GM12878 (cell line): Measurements from ENCODE around the gene MAD1L1. TPM values are rescaled to one million over a fixed set of nuclear protein-coding genes. Genes with fewer than 3 reads are reported as not detected.

Experiments
- ATAC-seq: fragments of 200-7000 bp; cut with Tn5 transposase; 3 replicates; pipeline ENCODE4 v1.9.1; 2020; ENCODE audit warnings: mild to moderate bottlenecking, moderate library complexity
- BruUV-seq: library from RNA; stranded (reverse); fragments of 400-500 nt; replicated peaks from 2 replicates; lab custom pipeline; 2021; lab: Mats Ljungman, UMichigan
- CTCF ChIA-PET: fragments of 300-600 bp; sonication (Branson Sonifier 250); formaldehyde crosslinking; extraction: SDS; loops from one replicate; lab custom pipeline; 2021; ENCODE audit warnings: inconsistent platforms; lab: Yijun Ruan, JAX
- POLR2A ChIA-PET: fragments of 350-600 bp; formaldehyde crosslinking; extraction: SDS; loops from one replicate; lab custom pipeline; 2021; ENCODE audit warnings: inconsistent platforms; lab: Charles Lee
- RAD21 ChIA-PET: fragments of 300-600 bp; sonication (Branson Sonifier 250); formaldehyde crosslinking; loops from one replicate; lab custom pipeline; 2023; ENCODE audit warnings: antibody characterized with exemption; ENCODE audit not compliant: unreplicated experiment; lab: Charles Lee
- SMC1A ChIA-PET: fragments of 300-600 bp; sonication (Branson Sonifier 250); formaldehyde crosslinking; loops from one replicate; lab custom pipeline; 2023; ENCODE audit not compliant: unreplicated experiment, uncharacterized antibody; lab: Charles Lee
- DNase-seq: peaks from one replicate; pipeline ENCODE4 v3.0.0-alpha.2; 2011; ENCODE audit warnings: low read depth, low spot score
- FAIRE-seq: peaks from 3 replicates; lab custom pipeline; 2011; peaks lifted over from hg19 to GRCh38; lab: Jason Lieb, UNC
- H2AFZ ChIP-seq: 2 replicates; pipeline ENCODE4 v1.6.0; 2011; ENCODE audit warnings: low read depth, low read length, control low read depth; ENCODE audit not compliant: control insufficient read depth
- H3K27ac ChIP-seq: 2 replicates; pipeline ENCODE4 v1.5.1; 2011; ENCODE audit warnings: control low read depth; ENCODE audit not compliant: control insufficient read depth, insufficient read depth
- H3K27me3 ChIP-seq, 2 experiments: replicated peaks in 1 of 2; 2 replicates each; pipeline versions ENCODE4 v1.6.0 to v1.6.1; 2011; ENCODE audit warnings: low read length in 1 of 2; ENCODE audit not compliant: control insufficient read depth in 2 of 2, insufficient read depth in 2 of 2
- H3K36me3 ChIP-seq, 2 experiments: 2 replicates each; pipeline ENCODE4 v1.5.1; 2011; ENCODE audit warnings: low read length in 1 of 2; ENCODE audit not compliant: control insufficient read depth in 2 of 2, insufficient read depth in 2 of 2
- H3K4me1 ChIP-seq: 2 replicates; pipeline ENCODE4 v1.6.1; 2011; ENCODE audit warnings: mild to moderate bottlenecking, low read length, moderate library complexity, mixed read lengths; ENCODE audit not compliant: control insufficient read depth, insufficient read depth
- H3K4me2 ChIP-seq: 2 replicates; pipeline ENCODE4 v1.6.0; 2011; ENCODE audit warnings: control low read depth; ENCODE audit not compliant: control insufficient read depth, insufficient read depth
- H3K4me3 ChIP-seq: fragments of 200-600 bp; sonication (generic); 2 replicates; pipeline ENCODE4 v1.5.1; 2016
- H3K79me2 ChIP-seq: 2 replicates; pipeline ENCODE4 v1.6.0; 2011; ENCODE audit warnings: low read length; ENCODE audit not compliant: control insufficient read depth, insufficient read depth
- H3K9ac ChIP-seq: 2 replicates; pipeline ENCODE4 v1.8.0; 2011; ENCODE audit warnings: low read length, control low read depth, mixed read lengths; ENCODE audit not compliant: control insufficient read depth, insufficient read depth
- H3K9me3 ChIP-seq: replicated peaks from 3 replicates; pipeline ENCODE4 v1.5.1; 2011; ENCODE audit warnings: mild to moderate bottlenecking, low read length; ENCODE audit not compliant: control insufficient read depth, insufficient read depth
- H4K20me1 ChIP-seq: 2 replicates; pipeline ENCODE4 v1.6.0; 2011; ENCODE audit not compliant: control insufficient read depth, insufficient read depth
- BACH1 ChIP-seq: fragments of 450-650 bp; IDR thresholded peaks from 2 replicates; pipeline ENCODE4 v1.6.1; 2017; ENCODE audit warnings: mild to moderate bottlenecking, borderline replicate concordance
- CREB1 ChIP-seq: IDR thresholded peaks from 2 replicates; pipeline ENCODE4 v1.6.1; 2012; ENCODE audit warnings: low read depth, mild to moderate bottlenecking, inconsistent platforms
- MXI1 ChIP-seq: fragments of 150-350 bp; IDR thresholded peaks from 2 replicates; pipeline ENCODE4 v1.6.1; 2011; ENCODE audit warnings: low read depth, mild to moderate bottlenecking, inconsistent platforms, low read length, improper control_type of control experiment
- WGBS: methylation state at CpG from one replicate; pipeline ENCODE4 v1.1.6; 2016; ENCODE audit warnings: low lambda C conversion rate; ENCODE audit not compliant: insufficient replicate concordance, insufficient coverage; ENCODE audit errors: missing lambda C conversion rate; 5-methylcytosine and 5-hydroxymethylcytosine counted together
- in situ Hi-C: fragments of 300-500 bp; cut with MboI; formaldehyde crosslinking; loops from 9 replicates; pipeline ENCODE4 v1.14.3; 2018; ENCODE audit warnings: mixed read lengths
- intact Hi-C: fragments of 100-400 bp; cut with micrococcal nuclease; formaldehyde crosslinking; loops from one replicate; pipeline ENCODE4 v1.14.2; 2022; ENCODE audit not compliant: unreplicated experiment
- polyA plus RNA-seq, 11 experiments: library from polyadenylated mRNA; depleted of rRNA in 4 of 11; unstranded in 6 of 11; stranded (reverse) in 5 of 11; fragments of >200 nt; fragmentation: Nextera tagmentation in 4 of 11; fragmentation: Illumina TruSeq in 1 of 11; extraction: Ambion mirVana in 4 of 11; extraction: Trizol in 1 of 11; gene quantifications; 1 replicate in 1 of 11; 2 replicates in 10 of 11; pipeline versions ENCODE4 v1.2.1 to v1.2.3, GENCODE V29; 2011 to 2016; ENCODE audit warnings: inconsistent platforms in 2 of 11, missing spikeins in 2 of 11, low read depth in 1 of 11
- total RNA-seq, 4 experiments: library from RNA; depleted of rRNA in 3 of 4; stranded (reverse); fragments of >200 nt in 3 of 4; fragmentation: Illumina TruSeq in 1 of 4; extraction: Trizol in 1 of 4; gene quantifications; 2 replicates each; pipeline versions ENCODE4 v1.2.1 to v1.2.3, GENCODE V29; 2013 to 2021
- TF ChIP-seq, protein P1 (sequence below): fragments of 150-350 bp; IDR thresholded peaks from 2 replicates; pipeline ENCODE4 v1.6.1; 2016; ENCODE audit warnings: low read depth, low read length
- TF ChIP-seq, protein P2 (sequence below): fragments of 450-650 bp; IDR thresholded peaks from 2 replicates; pipeline ENCODE4 v1.6.1; 2017; ENCODE audit warnings: borderline replicate concordance

Gene MAD1L1
- total and polyA plus RNA-seq, 10 of the 15 experiments (the other 5 are each of a cell fraction or from before 2014, with no cell fraction given), result 2.2 to 76.8 (median 38.3) TPM

DNA sequence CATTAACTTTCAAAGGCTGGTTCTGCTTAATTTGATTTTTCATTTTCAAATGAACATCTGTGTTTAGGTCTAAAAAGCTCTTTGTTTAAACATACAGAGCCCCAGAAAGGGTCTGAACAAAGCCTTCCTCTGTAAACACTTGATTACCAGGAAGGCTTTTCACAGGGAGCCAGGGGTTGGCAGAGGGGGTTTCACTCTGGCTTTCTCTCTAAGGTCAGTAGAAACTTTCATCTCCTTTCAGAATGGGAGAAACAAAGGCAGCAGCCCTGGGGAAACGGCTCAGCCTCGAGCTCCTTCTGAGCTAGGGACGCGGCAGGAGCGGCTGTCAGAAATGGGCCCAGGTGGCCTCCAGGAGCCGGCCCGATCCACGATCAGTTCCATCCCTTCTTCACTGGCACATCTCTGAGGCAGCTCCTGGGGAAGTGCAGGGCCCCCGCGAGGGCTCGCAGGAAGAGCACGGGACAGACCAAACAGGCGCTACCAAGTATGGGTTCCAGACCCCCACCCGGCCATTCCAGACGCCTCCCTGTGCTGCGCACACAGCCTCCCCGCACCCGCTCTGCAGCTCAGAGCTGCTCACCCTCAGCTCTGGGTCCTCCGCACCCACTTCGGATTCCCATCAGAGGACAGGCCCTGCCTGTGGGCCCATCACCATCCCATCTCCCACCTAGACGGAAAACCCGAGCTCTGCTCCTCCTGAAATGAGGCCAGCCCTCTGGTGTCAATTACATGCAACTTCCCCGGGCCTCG lies 124.1 kb downstream of the MAD1L1 start:
- H3K79me2 ChIP-seq, result 0 out of 2 replicates have a peak, but pooled peaks cover 2% of the 10 kb centered on the region
- RAD21 ChIA-PET, result no interaction called here
- peaks cover 26% of the 10 kb centered on the region for H3K4me1 ChIP-seq
- intact Hi-C loops, result no loop called here
- no peaks in the 10 kb centered on the region; a peak in 2 of 4 replicates for H3K36me3 ChIP-seq
- no TSS peak for BruUV-seq
- 94% methylated on average over 24 of the region's 24 CpGs for WGBS
- no peak overlapping the region for H3K9ac ChIP-seq
- no peak for DNase-seq
- H3K9me3 ChIP-seq, result no peaks in the 10 kb centered on the region
- H4K20me1 ChIP-seq, result no peaks in the 10 kb centered on the region
- TF ChIP-seq CREB1, result no peak
- TF ChIP-seq, protein P1, sequence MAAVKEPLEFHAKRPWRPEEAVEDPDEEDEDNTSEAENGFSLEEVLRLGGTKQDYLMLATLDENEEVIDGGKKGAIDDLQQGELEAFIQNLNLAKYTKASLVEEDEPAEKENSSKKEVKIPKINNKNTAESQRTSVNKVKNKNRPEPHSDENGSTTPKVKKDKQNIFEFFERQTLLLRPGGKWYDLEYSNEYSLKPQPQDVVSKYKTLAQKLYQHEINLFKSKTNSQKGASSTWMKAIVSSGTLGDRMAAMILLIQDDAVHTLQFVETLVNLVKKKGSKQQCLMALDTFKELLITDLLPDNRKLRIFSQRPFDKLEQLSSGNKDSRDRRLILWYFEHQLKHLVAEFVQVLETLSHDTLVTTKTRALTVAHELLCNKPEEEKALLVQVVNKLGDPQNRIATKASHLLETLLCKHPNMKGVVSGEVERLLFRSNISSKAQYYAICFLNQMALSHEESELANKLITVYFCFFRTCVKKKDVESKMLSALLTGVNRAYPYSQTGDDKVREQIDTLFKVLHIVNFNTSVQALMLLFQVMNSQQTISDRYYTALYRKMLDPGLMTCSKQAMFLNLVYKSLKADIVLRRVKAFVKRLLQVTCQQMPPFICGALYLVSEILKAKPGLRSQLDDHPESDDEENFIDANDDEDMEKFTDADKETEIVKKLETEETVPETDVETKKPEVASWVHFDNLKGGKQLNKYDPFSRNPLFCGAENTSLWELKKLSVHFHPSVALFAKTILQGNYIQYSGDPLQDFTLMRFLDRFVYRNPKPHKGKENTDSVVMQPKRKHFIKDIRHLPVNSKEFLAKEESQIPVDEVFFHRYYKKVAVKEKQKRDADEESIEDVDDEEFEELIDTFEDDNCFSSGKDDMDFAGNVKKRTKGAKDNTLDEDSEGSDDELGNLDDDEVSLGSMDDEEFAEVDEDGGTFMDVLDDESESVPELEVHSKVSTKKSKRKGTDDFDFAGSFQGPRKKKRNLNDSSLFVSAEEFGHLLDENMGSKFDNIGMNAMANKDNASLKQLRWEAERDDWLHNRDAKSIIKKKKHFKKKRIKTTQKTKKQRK, result no peak
- no peak for TF ChIP-seq BACH1
- no peak for TF ChIP-seq MXI1
- TF ChIP-seq, protein P2, sequence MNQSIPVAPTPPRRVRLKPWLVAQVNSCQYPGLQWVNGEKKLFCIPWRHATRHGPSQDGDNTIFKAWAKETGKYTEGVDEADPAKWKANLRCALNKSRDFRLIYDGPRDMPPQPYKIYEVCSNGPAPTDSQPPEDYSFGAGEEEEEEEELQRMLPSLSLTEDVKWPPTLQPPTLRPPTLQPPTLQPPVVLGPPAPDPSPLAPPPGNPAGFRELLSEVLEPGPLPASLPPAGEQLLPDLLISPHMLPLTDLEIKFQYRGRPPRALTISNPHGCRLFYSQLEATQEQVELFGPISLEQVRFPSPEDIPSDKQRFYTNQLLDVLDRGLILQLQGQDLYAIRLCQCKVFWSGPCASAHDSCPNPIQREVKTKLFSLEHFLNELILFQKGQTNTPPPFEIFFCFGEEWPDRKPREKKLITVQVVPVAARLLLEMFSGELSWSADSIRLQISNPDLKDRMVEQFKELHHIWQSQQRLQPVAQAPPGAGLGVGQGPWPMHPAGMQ, result no peak
- TF ChIP-seq, all 136 proteins: peak for 0
- Histone ChIP-seq H3K4me3 (no peak overlapping the region), H3K4me2 (no peak overlapping the region), H3K27me3 (no peaks in the 10 kb centered on the region), H3K27ac (no peak overlapping the region), H2AFZ (no peak overlapping the region)
- ChIA-PET POLR2A (no interaction called here), CTCF (interaction anchor here (0.8 to 3.5 kb wide), 2 partner anchors 9 to 124 kb away, joined by 3 to 10 read pairs; partner anchors contain the start of gene MAD1L1), SMC1A (no interaction called here)
- ATAC-seq (no peak), FAIRE-seq (no peak)
- in situ Hi-C loops, result no loop called here
